Kidney epithelial cell (primary cell): ENCODE data around the gene GGT1. TPM values are rescaled to one million over a fixed set of nuclear protein-coding genes. Genes with fewer than 3 reads are reported as not detected.
"Not testable (repeated sequence)": the region's sequence is repeated elsewhere in the genome, so short reads cannot be mapped to it uniquely, and the experiment has no call there.

Source experiments
- DNase-seq: peaks from one replicate; pipeline ENCODE4 v3.0.0-alpha.2; 2010; ENCODE audit warnings: low read depth
- H3K27me3 ChIP-seq: 2 replicates; pipeline ENCODE4 v1.6.0; 2011; ENCODE audit warnings: low read length; ENCODE audit not compliant: control insufficient read depth, insufficient read depth
- H3K36me3 ChIP-seq: 2 replicates; pipeline ENCODE4 v1.5.1; 2011; ENCODE audit warnings: low read length; ENCODE audit not compliant: control insufficient read depth, insufficient read depth
- H3K4me3 ChIP-seq: 2 replicates; pipeline ENCODE4 v1.5.1; 2011; ENCODE audit warnings: low read depth, mild to moderate bottlenecking, control low read depth, low read length
- CTCF ChIP-seq: IDR thresholded peaks from 2 replicates; pipeline ENCODE4 v1.5.1; 2011; ENCODE audit warnings: mild to moderate bottlenecking, moderate library complexity, low read length, control low read depth, inconsistent platforms; ENCODE audit not compliant: insufficient read depth, poor library complexity, severe bottlenecking
- total RNA-seq: library from RNA; depleted of rRNA; stranded (reverse); fragments of >200 nt; gene quantifications from 2 replicates; pipeline ENCODE4 v1.2.3, GENCODE V29; 2015

The GGT1 gene
- total RNA-seq, 1 donor from 2014 or later: 22.8 TPM

- DNase-seq: no peak
- Histone ChIP-seq H3K36me3 (peaks cover 1% of the 10 kb centered on the region), H3K27me3 (no peaks in the 10 kb centered on the region), H3K4me3 (no peak overlapping the region)
- TF ChIP-seq CTCF: no peak
Observed at GRCh38 chr22:24590596-24591173, 12.3 kb upstream of the GGT1 start.

DNA sequence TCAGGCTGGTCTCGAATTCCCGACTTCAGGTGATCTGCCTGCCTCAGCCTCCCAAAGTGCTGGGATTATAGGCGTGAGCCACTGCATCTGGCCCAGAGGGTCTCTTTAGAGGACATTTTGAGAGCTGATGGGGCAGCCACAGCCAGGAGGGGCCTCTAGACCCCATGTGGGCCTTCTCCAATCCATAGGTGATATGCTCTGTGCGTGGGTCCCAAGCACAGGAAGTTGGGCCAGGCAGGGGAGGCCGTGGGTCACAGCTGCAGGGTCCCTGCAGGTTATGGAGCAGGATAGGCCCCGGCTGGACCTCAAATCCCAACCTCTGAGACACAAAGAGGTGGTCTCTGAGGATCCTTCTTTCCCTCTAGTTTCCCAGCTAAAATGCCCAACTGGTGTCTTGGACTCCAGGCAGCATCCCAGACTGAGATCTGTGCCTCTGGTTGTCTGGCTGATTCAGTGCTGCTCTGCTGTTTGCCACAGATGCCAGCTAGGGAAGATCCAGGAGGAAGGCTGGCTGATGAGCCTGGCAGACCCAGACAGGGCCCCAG, 11.6 kb upstream of the GGT1 start:
- Histone ChIP-seq H3K36me3 (peaks cover 1% of the 10 kb centered on the region), H3K27me3 (no peaks in the 10 kb centered on the region), H3K4me3 (no peak overlapping the region)
- TF ChIP-seq CTCF: no peak
- DNase-seq: no peak

- DNase-seq: no peak
- H3K36me3 ChIP-seq: peaks cover 1% of the 10 kb centered on the region
- no peaks in the 10 kb centered on the region for H3K27me3 ChIP-seq
- peak overlapping the region; percentile 54 for H3K4me3 ChIP-seq
- no peak for TF ChIP-seq CTCF
Observed at GRCh38 chr22:24592058-24592850, 10.7 kb upstream of the GGT1 start.

- H3K27me3 ChIP-seq: no peaks in the 10 kb centered on the region
- no peak for DNase-seq
- no peak for TF ChIP-seq CTCF
Observed at GRCh38 chr22:24592851-24593558, 10.0 kb upstream of the GGT1 start, which contains the start of gene LRRC75B. LRRC75B (minus strand) TSS chr22:24593073; CDS start chr22:24593039, 34 bp downstream.

DNA sequence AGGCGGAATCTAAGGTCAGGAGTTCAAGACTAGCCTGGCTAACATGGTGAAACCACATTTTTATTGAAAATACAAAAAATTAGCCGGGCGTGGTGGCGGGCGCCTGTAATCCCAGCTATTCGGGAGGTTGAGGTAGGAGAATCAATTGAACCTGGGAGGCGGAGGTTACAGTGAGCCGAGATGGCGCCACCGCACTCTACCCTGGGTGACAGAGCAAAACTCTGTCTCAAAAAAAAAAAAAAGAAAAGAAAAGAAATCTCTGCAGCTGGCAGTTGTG, 9.5 kb upstream of the GGT1 start:
- not testable (repeated sequence) for H3K4me3 ChIP-seq, DNase-seq, H3K36me3 ChIP-seq, H3K27me3 ChIP-seq

More at GRCh38 chr22:24592851-24593558, 10.0 kb upstream of the GGT1 start, which contains the start of gene LRRC75B:
- Histone ChIP-seq H3K36me3 (no peaks in the 10 kb centered on the region), H3K4me3 (peak within 1 kb of the TSS; percentile 54)

- TF ChIP-seq CTCF: no peak
- no peak for DNase-seq
- no peaks in the 10 kb centered on the region for H3K36me3 ChIP-seq
- no peaks in the 10 kb centered on the region for H3K27me3 ChIP-seq
- no peak overlapping the region for H3K4me3 ChIP-seq
Observed at GRCh38 chr22:24593836-24594568, 9.0 kb upstream of the GGT1 start.
